ENCODE data around the gene ZNF784. TPM values are rescaled to one million over a fixed set of nuclear protein-coding genes. Genes with fewer than 3 reads are reported as not detected.

The ZNF784 gene
- total and polyA plus RNA-seq, 7 experiments from 2014 or later = 0.65 to 17.1 (median 8.3) TPM

GRCh38 chr19:55581823-55582223 is 42.5 kb downstream of the ZNF784 start:
- H3K27me3 Mint-ChIP-seq = peaks cover 0 to 26% (median 0%) of the 10 kb centered on the region in 5 donors
- DNase-seq (no peak), ATAC-seq (no peak)
- Histone ChIP-seq H3K27me3 (ENCODE audit: control insufficient read depth in 2 of 2, insufficient read depth in 2 of 2, low read length in 2 of 2) (no peaks in the 10 kb centered on the region), H3K36me3 (ENCODE audit: control insufficient read depth in 2 of 3, insufficient read depth in 3 of 3, low read length in 3 of 3) (peaks cover 0 to 11% (median 0%) of the 10 kb centered on the region in 3 experiments), H3K9me3 (ENCODE audit: control insufficient read depth in 2 of 3, low read length in 3 of 3) (peaks cover 0 to 3% (median 0%) of the 10 kb centered on the region in 3 experiments), H3K4me3 (ENCODE audit: low read length) (no peak overlapping the region), H3K4me1 (ENCODE audit: control insufficient read depth in 2 of 2, insufficient read depth in 2 of 2, low read length in 2 of 2) (peaks cover 16 to 18% of the 10 kb centered on the region in 2 donors), H3K27ac (ENCODE audit: low read depth, low read length) (peak overlapping the region; percentile 87)
- H3K4me3 Mint-ChIP-seq = peak overlapping the region in 8 of 10 donors; percentile 4 to 91 (median 70)
- intact Hi-C loops (cut with micrococcal nuclease) = loop anchor here (2.0 to 10.0 kb wide), 4 partner anchors 43 to 197 kb away; partner anchors contain the start of genes RPL28 (in 1 of the 2), TMEM238 (in 1 of the 2), ZNF581 (in 1 of the 2) and ZNF784 (in 1 of the 2)
- peaks cover 26 to 45% (median 40%) of the 10 kb centered on the region in 7 donors for H3K4me1 Mint-ChIP-seq
- peaks cover 0 to 6% (median 3%) of the 10 kb centered on the region in 11 donors for H3K9me3 Mint-ChIP-seq
- POLR2A ChIA-PET = interaction anchor here (1.1 to 2.7 kb wide), 6 partner anchors 17 to 73 kb away, joined by 3 to 20 read pairs (median 7); partner anchors contain the start of genes FIZ1, U2AF2, ZNF524 and ZNF865
- peaks cover 0 to 13% (median 6%) of the 10 kb centered on the region in 5 donors for H3K36me3 Mint-ChIP-seq
- CTCF ChIA-PET = interaction anchor here (1.0 to 2.0 kb wide), 2 partner anchors 24 to 45 kb away, joined by 3 to 5 read pairs; partner anchors contain the start of gene ZNF865
- peak overlapping the region in 7 of 9 donors; percentile 72 to 88 (median 80) for H3K27ac Mint-ChIP-seq

- peaks cover 0 to 8% (median 3%) of the 10 kb centered on the region in 11 donors for H3K9me3 Mint-ChIP-seq
- H3K27me3 ChIP-seq (ENCODE audit: control insufficient read depth in 2 of 2, insufficient read depth in 2 of 2, low read length in 2 of 2) = no peaks in the 10 kb centered on the region
- peak overlapping the region; percentile 87 for H3K27ac ChIP-seq (ENCODE audit: low read depth, low read length)
- ATAC-seq = no peak
- ChIA-PET CTCF (interaction anchor here (0.6 to 2.0 kb wide), 3 partner anchors 16 to 46 kb away, joined by 3 to 5 read pairs (median 3); partner anchors contain the start of gene ZNF865), POLR2A (interaction anchor here (1.0 to 2.7 kb wide), 7 partner anchors 18 to 73 kb away, joined by 3 to 20 read pairs (median 5); partner anchors contain the start of genes FIZ1, U2AF2, ZNF524 and ZNF865)
- peaks cover 13 to 16% of the 10 kb centered on the region in 2 donors for H3K4me1 ChIP-seq (ENCODE audit: control insufficient read depth in 2 of 2, insufficient read depth in 2 of 2, low read length in 2 of 2)
- peak overlapping the region; percentile 82 for H3K4me3 ChIP-seq (ENCODE audit: low read length)
- intact Hi-C loops (cut with micrococcal nuclease) = loop anchor here (2.0 to 10.0 kb wide), 4 partner anchors 44 to 196 kb away; partner anchors contain the start of genes RPL28 (in 1 of the 2), TMEM238 (in 1 of the 2), ZNF581 (in 1 of the 2) and ZNF784 (in 1 of the 2)
- H3K27me3 Mint-ChIP-seq = peaks cover 0 to 21% (median 0%) of the 10 kb centered on the region in 5 donors
- peaks cover 0 to 11% (median 0%) of the 10 kb centered on the region in 3 experiments for H3K36me3 ChIP-seq (ENCODE audit: control insufficient read depth in 2 of 3, insufficient read depth in 3 of 3, low read length in 3 of 3)
- peaks cover 26 to 41% (median 35%) of the 10 kb centered on the region in 7 donors for H3K4me1 Mint-ChIP-seq
- peaks cover 0 to 15% (median 8%) of the 10 kb centered on the region in 5 donors for H3K36me3 Mint-ChIP-seq
- H3K4me3 Mint-ChIP-seq = peak overlapping the region; percentile 68 to 92 (median 88)
- H3K27ac Mint-ChIP-seq = peak overlapping the region; percentile 71 to 91 (median 80)
- peaks cover 0 to 3% (median 0%) of the 10 kb centered on the region in 3 experiments for H3K9me3 ChIP-seq (ENCODE audit: control insufficient read depth in 2 of 3, low read length in 3 of 3)
- no peak for DNase-seq
Observed at GRCh38 chr19:55581145-55581822, 43.1 kb downstream of the ZNF784 start.

GRCh38 chr19:55580628-55581144 is 43.7 kb downstream of the ZNF784 start, which contains the start of gene ZNF579:
ZNF579 (minus strand) TSS chr19:55580848; CDS start chr19:55579639, 1,209 bp downstream.
- Histone ChIP-seq H3K9me3 (ENCODE audit: control insufficient read depth in 2 of 3, low read length in 3 of 3) (peaks cover 0 to 3% (median 0%) of the 10 kb centered on the region in 3 experiments), H3K4me1 (ENCODE audit: control insufficient read depth in 2 of 2, insufficient read depth in 2 of 2, low read length in 2 of 2) (peaks cover 8 to 16% of the 10 kb centered on the region in 2 donors), H3K27ac (ENCODE audit: low read depth, low read length) (peak within 1 kb of the TSS; percentile 87), H3K36me3 (ENCODE audit: control insufficient read depth in 2 of 3, insufficient read depth in 3 of 3, low read length in 3 of 3) (peaks cover 0 to 11% (median 0%) of the 10 kb centered on the region in 3 experiments), H3K27me3 (ENCODE audit: control insufficient read depth in 2 of 2, insufficient read depth in 2 of 2, low read length in 2 of 2) (no peaks in the 10 kb centered on the region), H3K4me3 (ENCODE audit: low read length) (peak within 1 kb of the TSS; percentile 82)
- ChIA-PET CTCF (interaction anchor here (0.6 to 2.0 kb wide), 2 partner anchors 16 to 25 kb away, joined by 3 to 5 read pairs; partner anchors contain the start of gene ZNF865), POLR2A (interaction anchor here (0.6 to 2.7 kb wide), 6 partner anchors 18 to 504 kb away, joined by 3 to 20 read pairs (median 7); partner anchors contain the start of genes FIZ1, U2AF2 and ZNF524)
- Mint-ChIP-seq H3K4me3 (peak within 1 kb of the TSS; percentile 85 to 92 (median 88)), H3K36me3 (peaks cover 0 to 15% (median 9%) of the 10 kb centered on the region in 5 donors), H3K27me3 (peaks cover 0 to 16% (median 0%) of the 10 kb centered on the region in 5 donors), H3K4me1 (peaks cover 21 to 35% (median 29%) of the 10 kb centered on the region in 7 donors), H3K27ac (peak within 1 kb of the TSS; percentile 76 to 96 (median 88)), H3K9me3 (peaks cover 0 to 8% (median 3%) of the 10 kb centered on the region in 11 donors)
- intact Hi-C loops (cut with micrococcal nuclease) = loop anchor here (1.0 to 10.0 kb wide), 7 partner anchors 19 to 196 kb away; partner anchors contain the start of genes FIZ1 (in 2 of the 2), ZNF865 (in 2 of the 2), EPN1 (in 1 of the 2) and RPL28 (in 1 of the 2)
- peak; percentile 86 for ATAC-seq
- DNase-seq = peak in 8 of 9 donors; percentile 50 to 82 (median 64)

GRCh38 chr19:55579766-55580621 is 44.4 kb downstream of the ZNF784 start:
- POLR2A ChIA-PET = interaction anchor here (0.6 to 2.7 kb wide), 4 partner anchors 19 to 503 kb away, joined by 3 to 20 read pairs (median 12); partner anchors contain the start of genes FIZ1 and ZNF524
- DNase-seq = peak in 2 of 9 donors; percentile 9 to 20

More at GRCh38 chr19:55579766-55580621, 44.4 kb downstream of the ZNF784 start:
- H3K4me3 Mint-ChIP-seq = peak overlapping the region; percentile 85 to 92 (median 88)
- CTCF ChIA-PET = interaction anchor here (2.0 kb wide), 1 partner anchor 26 kb away, joined by 5 read pairs; the partner anchor contains the start of gene ZNF865
- peaks cover 0 to 9% (median 0%) of the 10 kb centered on the region in 5 donors for H3K27me3 Mint-ChIP-seq
- H3K27ac ChIP-seq (ENCODE audit: low read depth, low read length) = peak overlapping the region; percentile 87
- H3K4me1 Mint-ChIP-seq = peaks cover 16 to 29% (median 23%) of the 10 kb centered on the region in 7 donors
- H3K4me1 ChIP-seq (ENCODE audit: control insufficient read depth in 2 of 2, insufficient read depth in 2 of 2, low read length in 2 of 2) = peaks cover 8 to 16% of the 10 kb centered on the region in 2 donors
- peaks cover 0 to 3% (median 0%) of the 10 kb centered on the region in 3 experiments for H3K9me3 ChIP-seq (ENCODE audit: control insufficient read depth in 2 of 3, low read length in 3 of 3)
- H3K27ac Mint-ChIP-seq = peak overlapping the region; percentile 74 to 96 (median 88)
- peaks cover 0 to 8% (median 3%) of the 10 kb centered on the region in 11 donors for H3K9me3 Mint-ChIP-seq
- peaks cover 0 to 15% (median 9%) of the 10 kb centered on the region in 5 donors for H3K36me3 Mint-ChIP-seq
- intact Hi-C loops (cut with micrococcal nuclease) = loop anchor here (1.0 to 10.0 kb wide), 7 partner anchors 19 to 195 kb away; partner anchors contain the start of genes FIZ1 (in 2 of the 2), ZNF865 (in 2 of the 2), EPN1 (in 1 of the 2) and RPL28 (in 1 of the 2)
- peak; percentile 29 for ATAC-seq
- peak overlapping the region; percentile 82 for H3K4me3 ChIP-seq (ENCODE audit: low read length)
- H3K27me3 ChIP-seq (ENCODE audit: control insufficient read depth in 2 of 2, insufficient read depth in 2 of 2, low read length in 2 of 2) = no peaks in the 10 kb centered on the region
- H3K36me3 ChIP-seq (ENCODE audit: control insufficient read depth in 2 of 3, insufficient read depth in 3 of 3, low read length in 3 of 3) = peaks cover 0 to 11% (median 0%) of the 10 kb centered on the region in 3 experiments

Measured in naive thymus-derived CD4-positive, alpha-beta T cell (primary cell).